ENCODE results near the gene TP53I11. TPM values are rescaled to one million over a fixed set of nuclear protein-coding genes. Genes with fewer than 3 reads are reported as not detected.

Gene TP53I11
- total and polyA plus RNA-seq, 2 experiments from 2014 or later: 59.9 to 117 TPM

DNA sequence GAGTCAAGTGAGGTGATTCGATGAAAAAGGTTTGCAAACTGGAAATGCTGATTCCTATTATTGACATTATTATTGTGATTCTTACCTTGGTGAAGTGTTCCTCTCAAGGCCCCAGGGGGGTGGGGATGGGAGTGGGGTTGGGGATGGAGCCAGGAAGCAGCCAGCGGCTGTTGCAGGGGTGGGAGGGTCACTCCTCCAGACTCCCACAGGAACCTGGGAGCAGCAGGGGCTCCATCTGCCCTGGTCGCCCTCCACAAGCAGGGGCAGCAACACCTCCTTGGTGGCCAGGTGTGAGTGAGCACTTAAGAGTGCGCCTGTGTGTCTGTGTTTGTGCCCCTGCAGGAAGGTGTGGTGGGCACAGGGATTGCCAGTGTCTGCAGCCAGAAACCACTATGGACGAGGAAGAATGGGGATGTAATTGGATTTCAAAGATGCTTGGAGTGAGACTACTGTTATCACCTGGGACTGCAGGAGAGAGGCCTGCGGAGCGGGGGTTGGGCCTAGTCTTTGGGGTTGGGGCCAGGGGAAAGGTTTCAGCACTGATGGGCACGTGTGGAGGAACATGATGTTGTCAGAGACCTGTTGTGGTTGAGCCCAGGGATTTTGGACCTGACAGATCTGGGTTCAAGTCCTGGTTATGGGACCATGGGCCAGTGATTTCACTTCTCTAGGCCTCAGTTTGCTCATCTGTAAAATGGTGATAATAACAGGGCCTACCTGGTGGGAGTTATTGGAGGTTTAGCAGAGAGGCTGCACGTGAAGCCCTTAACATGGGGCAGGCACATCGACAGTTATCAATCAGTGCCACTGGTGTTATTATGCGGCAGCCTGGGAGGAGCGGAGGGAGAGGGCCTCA lies 3.6 kb upstream of the TP53I11 start:
- H3K9me2 ChIP-seq (ENCODE audit: insufficient read depth): no peaks in the 10 kb centered on the region
- 84 to 86% methylated on average over 11 to 12 of the region's 12 CpGs for WGBS, 2 experiments (ENCODE audit: low coverage in 1 of 2, low lambda C conversion rate in 2 of 2, missing lambda C conversion rate in 2 of 2)
- no peaks in the 10 kb centered on the region for H3K9me3 ChIP-seq (ENCODE audit: low read depth)
- H4K20me1 ChIP-seq (ENCODE audit: insufficient read depth): no peaks in the 10 kb centered on the region
- in situ Hi-C loops (cut with MboI): no loop called here
- H3F3A ChIP-seq (ENCODE audit: insufficient read depth): peaks cover 12% of the 10 kb centered on the region; the same call in 1 of the 2 replicates
- TF ChIP-seq EZH2phosphoT487 (IDR thresholded peaks at IDR 0.05; ENCODE audit: insufficient read depth, low read depth) (no peak), EZH2 (IDR thresholded peaks at IDR 0.05; ENCODE audit: insufficient read depth, poor library complexity, severe bottlenecking) (no peak)
- no peak overlapping the region for H3K4me3 ChIP-seq
- H3K27ac ChIP-seq: peak overlapping the region; percentile 30; the same call in 1 of the 2 replicates
- no peak overlapping the region for H3K9ac ChIP-seq
- H3K36me3 ChIP-seq (ENCODE audit: low read depth): no peaks in the 10 kb centered on the region
- peak overlapping the region; percentile 49 for H3K4me2 ChIP-seq (ENCODE audit: unreplicated experiment)
- H2AFZ ChIP-seq: no peak overlapping the region
- peaks cover 9% of the 10 kb centered on the region for H3K4me1 ChIP-seq (ENCODE audit: insufficient read depth)
- no peak for DNase-seq
- H3K79me2 ChIP-seq (ENCODE audit: insufficient read depth): peaks cover 2% of the 10 kb centered on the region; the same call in 1 of the 2 replicates
- no peaks in the 10 kb centered on the region for H3K27me3 ChIP-seq (replicated peaks; ENCODE audit: insufficient read depth)

DNA sequence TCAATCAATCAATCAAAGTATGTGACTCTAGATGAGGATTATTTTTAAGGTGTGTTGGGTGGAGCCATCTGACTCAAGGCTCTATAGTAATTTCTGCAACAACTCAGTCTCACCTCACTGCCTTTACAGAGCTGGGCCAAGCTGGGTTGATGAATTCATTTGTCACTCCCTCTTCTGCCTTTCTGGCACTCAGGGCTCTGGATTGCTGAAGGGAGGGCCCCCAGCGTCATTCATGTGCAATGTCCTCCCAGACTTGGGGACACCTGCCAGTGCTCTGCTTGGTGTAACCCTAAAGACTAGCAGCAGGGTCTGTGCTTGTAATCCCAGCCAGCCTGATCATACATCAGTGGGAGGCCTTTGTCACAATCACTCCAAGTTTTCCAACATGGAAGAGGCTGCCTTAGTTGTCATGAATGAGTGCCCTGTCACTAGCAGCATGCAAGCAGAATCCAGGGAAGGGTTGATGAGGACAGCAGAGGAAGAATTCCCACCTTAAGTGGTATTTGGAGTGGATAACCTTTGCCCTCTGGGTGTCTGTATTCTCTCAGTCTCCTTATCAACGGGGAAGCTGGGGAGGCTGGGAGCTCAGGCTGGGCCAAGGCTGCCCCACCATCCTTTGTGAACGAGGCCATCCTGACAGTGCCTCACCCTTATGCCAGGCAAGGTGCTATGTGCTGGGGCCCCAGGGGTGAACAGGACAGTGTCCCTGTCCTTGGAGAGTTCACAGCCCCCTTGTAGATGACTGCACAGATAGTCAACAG lies 2.0 kb upstream of the TP53I11 start:
- Histone ChIP-seq H3K9me3 (ENCODE audit: low read depth) (no peaks in the 10 kb centered on the region), H4K20me1 (ENCODE audit: insufficient read depth) (no peaks in the 10 kb centered on the region), H3K9ac (no peak overlapping the region), H3K27ac (no peak overlapping the region), H3K27me3 (replicated peaks; ENCODE audit: insufficient read depth) (no peaks in the 10 kb centered on the region), H3K36me3 (ENCODE audit: low read depth) (no peaks in the 10 kb centered on the region), H3K4me1 (ENCODE audit: insufficient read depth) (peaks cover 9% of the 10 kb centered on the region), H3K4me3 (no peak overlapping the region), H3K4me2 (ENCODE audit: unreplicated experiment) (no peak overlapping the region), H3K9me2 (ENCODE audit: insufficient read depth) (no peaks in the 10 kb centered on the region), H3F3A (ENCODE audit: insufficient read depth) (peaks cover 12% of the 10 kb centered on the region; the same call in 1 of the 2 replicates), H3K79me2 (ENCODE audit: insufficient read depth) (peaks cover 18% of the 10 kb centered on the region), H2AFZ (no peak overlapping the region)
- no peak for TF ChIP-seq EZH2phosphoT487 (IDR thresholded peaks at IDR 0.05; ENCODE audit: insufficient read depth, low read depth)
- no peak for TF ChIP-seq EZH2 (IDR thresholded peaks at IDR 0.05; ENCODE audit: insufficient read depth, poor library complexity, severe bottlenecking)
- 58 to 75% methylated on average over 3 of the region's 3 CpGs for WGBS, 2 experiments (ENCODE audit: low coverage in 1 of 2, low lambda C conversion rate in 2 of 2, missing lambda C conversion rate in 2 of 2)
- no peak for DNase-seq
- in situ Hi-C loops (cut with MboI): no loop called here

DNA sequence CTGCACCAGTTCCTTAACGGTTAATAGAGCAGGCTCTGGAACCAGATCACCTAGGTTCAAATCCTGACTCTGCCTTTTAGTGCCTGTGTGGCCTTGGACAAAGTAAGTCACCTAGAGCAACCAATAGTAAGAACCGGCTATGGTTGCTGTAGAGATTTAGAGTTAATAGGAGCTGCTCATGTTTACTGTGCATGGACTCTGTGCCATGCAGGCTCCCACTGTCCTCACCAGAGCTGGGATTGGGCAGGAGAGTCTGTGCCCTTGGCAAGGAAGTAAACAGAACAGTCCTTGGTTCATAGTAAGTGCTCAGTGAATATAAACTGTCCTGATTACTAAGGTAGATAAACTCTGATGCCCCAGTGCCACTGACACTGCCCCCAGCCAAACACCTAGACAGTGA lies 1.4 kb upstream of the TP53I11 start:
- peaks cover 9% of the 10 kb centered on the region for H3K4me1 ChIP-seq (ENCODE audit: insufficient read depth)
- no peak overlapping the region for H3K4me3 ChIP-seq
- H3K79me2 ChIP-seq (ENCODE audit: insufficient read depth): peaks cover 19% of the 10 kb centered on the region
- H3K9me2 ChIP-seq (ENCODE audit: insufficient read depth): no peaks in the 10 kb centered on the region
- in situ Hi-C loops (cut with MboI): no loop called here
- no peak for TF ChIP-seq EZH2phosphoT487 (IDR thresholded peaks at IDR 0.05; ENCODE audit: insufficient read depth, low read depth)
- no peak for TF ChIP-seq EZH2 (IDR thresholded peaks at IDR 0.05; ENCODE audit: insufficient read depth, poor library complexity, severe bottlenecking)
- H3F3A ChIP-seq (ENCODE audit: insufficient read depth): peaks cover 12% of the 10 kb centered on the region; the same call in 1 of the 2 replicates
- H3K27ac ChIP-seq: no peak overlapping the region
- H3K36me3 ChIP-seq (ENCODE audit: low read depth): no peaks in the 10 kb centered on the region
- DNase-seq: no peak
- H3K9me3 ChIP-seq (ENCODE audit: low read depth): no peaks in the 10 kb centered on the region
- no peaks in the 10 kb centered on the region for H3K27me3 ChIP-seq (replicated peaks; ENCODE audit: insufficient read depth)
- H3K4me2 ChIP-seq (ENCODE audit: unreplicated experiment): no peak overlapping the region
- no peaks in the 10 kb centered on the region for H4K20me1 ChIP-seq (ENCODE audit: insufficient read depth)
- WGBS, 2 experiments (ENCODE audit: low coverage in 1 of 2, low lambda C conversion rate in 2 of 2, missing lambda C conversion rate in 2 of 2): 42 to 65% methylated on average over 2 of the region's 2 CpGs
- H3K9ac ChIP-seq: no peak overlapping the region
- no peak overlapping the region for H2AFZ ChIP-seq

DNA sequence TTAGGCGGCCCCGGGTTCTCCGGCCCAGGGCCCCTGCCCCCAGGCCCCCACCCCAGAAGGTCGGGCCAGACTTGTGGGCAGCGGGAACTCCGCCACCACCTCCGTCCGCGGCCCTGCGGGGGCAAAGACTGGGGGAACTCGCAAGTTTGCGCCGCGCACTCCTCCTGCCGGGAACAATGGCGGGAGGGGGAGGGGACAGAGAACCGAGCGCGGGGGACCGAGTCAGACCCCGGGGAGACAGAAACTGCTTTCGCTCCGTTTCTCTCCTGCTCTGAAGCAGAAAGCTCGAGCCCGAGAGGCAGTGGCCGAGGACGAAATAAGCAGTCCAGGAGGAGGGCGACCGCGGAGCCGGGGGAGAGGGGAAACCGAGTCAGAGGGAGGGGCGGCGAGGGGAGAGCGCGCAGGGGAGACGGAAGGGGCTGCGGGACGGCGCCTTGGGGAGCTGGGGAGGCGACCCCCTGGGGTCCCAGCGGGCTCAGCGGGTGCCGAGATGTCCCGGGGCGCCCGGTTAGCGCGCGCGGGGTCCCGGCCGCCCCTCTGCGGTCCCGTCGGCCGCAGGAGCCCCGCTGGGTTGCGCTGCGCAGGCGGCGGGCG lies 555 bp downstream of the TP53I11 start:
- H3K27me3 ChIP-seq (replicated peaks; ENCODE audit: insufficient read depth): no peaks in the 10 kb centered on the region
- no peaks in the 10 kb centered on the region for H3K9me2 ChIP-seq (ENCODE audit: insufficient read depth)
- peak overlapping the region; percentile 75 for H3K4me2 ChIP-seq (ENCODE audit: unreplicated experiment)
- no peaks in the 10 kb centered on the region for H4K20me1 ChIP-seq (ENCODE audit: insufficient read depth)
- 1% methylated on average over 18 to 60 of the region's 63 CpGs for WGBS, 2 experiments (ENCODE audit: low coverage in 1 of 2, low lambda C conversion rate in 2 of 2, missing lambda C conversion rate in 2 of 2)
- H2AFZ ChIP-seq: peak overlapping the region; percentile 68
- DNase-seq: peak; percentile 55
- H3K9ac ChIP-seq: peak overlapping the region; percentile 81
- H3K4me1 ChIP-seq (ENCODE audit: insufficient read depth): peaks cover 5% of the 10 kb centered on the region
- in situ Hi-C loops (cut with MboI): no loop called here
- H3K9me3 ChIP-seq (ENCODE audit: low read depth): no peaks in the 10 kb centered on the region
- TF ChIP-seq EZH2phosphoT487 (IDR thresholded peaks at IDR 0.05; ENCODE audit: insufficient read depth, low read depth): no peak
- no peak for TF ChIP-seq EZH2 (IDR thresholded peaks at IDR 0.05; ENCODE audit: insufficient read depth, poor library complexity, severe bottlenecking)
- peaks cover 12% of the 10 kb centered on the region; the same call in 1 of the 2 replicates for H3F3A ChIP-seq (ENCODE audit: insufficient read depth)
- no peak overlapping the region for H3K27ac ChIP-seq
- H3K79me2 ChIP-seq (ENCODE audit: insufficient read depth): peaks cover 23% of the 10 kb centered on the region
- no peaks in the 10 kb centered on the region for H3K36me3 ChIP-seq (ENCODE audit: low read depth)
- peak overlapping the region; percentile 84 for H3K4me3 ChIP-seq
